HepG2 (cell line): Measurements from ENCODE around the gene MFSD11. TPM values are rescaled to one million over a fixed set of nuclear protein-coding genes. Genes with fewer than 3 reads are reported as not detected.

Experiments
- ATAC-seq: fragments of 200-7000 bp; cut with Tn5 transposase; 3 replicates; pipeline ENCODE4 v1.9.1; 2020; ENCODE audit warnings: mild to moderate bottlenecking, moderate library complexity
- BruUV-seq: library from RNA; stranded (reverse); fragments of 400-500 nt; replicated peaks from 2 replicates; lab custom pipeline; 2021; lab: Mats Ljungman, UMichigan
- CTCF ChIA-PET: fragments of 300-600 bp; formaldehyde crosslinking; extraction: SDS; loops from one replicate; lab custom pipeline; 2021; ENCODE audit warnings: low total read pairs, inconsistent platforms, low intra/inter-chr PET ratio; lab: Yijun Ruan, JAX
- POLR2A ChIA-PET: fragments of 350-600 bp; sonication (Branson Sonifier 250); formaldehyde crosslinking; loops from one replicate; lab custom pipeline; 2020; ENCODE audit warnings: antibody characterized with exemption, inconsistent platforms; lab: Yijun Ruan, JAX
- DNase-seq: peaks from one replicate; pipeline ENCODE4 v3.0.0-alpha.2; 2015; ENCODE audit warnings: low spot score
- FAIRE-seq: peaks from 3 replicates; lab custom pipeline; 2011; peaks lifted over from hg19 to GRCh38; lab: Jason Lieb, UNC
- H2AFZ ChIP-seq: one replicate; pipeline ENCODE4 v1.6.1; 2011; ENCODE audit warnings: low read length, inconsistent platforms
- H3K27ac ChIP-seq: fragments of 300-600 bp; 3 replicates; pipeline ENCODE4 v1.8.0; 2011; ENCODE audit warnings: mixed run types, mild to moderate bottlenecking, mixed read lengths, low read length, inconsistent platforms; ENCODE audit not compliant: insufficient read depth; ENCODE audit errors: extremely low read length
- H3K27me3 ChIP-seq, 2 experiments: fragments of 200-600 bp in 1 of 2; 2 replicates in 1 of 2; 3 replicates in 1 of 2; pipeline versions ENCODE4 v1.6.0 to v1.8.0; 2011; ENCODE audit warnings: low read length in 2 of 2, mild to moderate bottlenecking in 2 of 2, moderate library complexity in 2 of 2, inconsistent platforms in 1 of 2; ENCODE audit not compliant: insufficient read depth in 2 of 2, control insufficient read depth in 1 of 2
- H3K36me3 ChIP-seq, 2 experiments: fragments of 200-600 bp in 1 of 2; replicated peaks in 1 of 2; 2 replicates in 1 of 2; 3 replicates in 1 of 2; pipeline versions ENCODE4 v1.5.1 to v1.8.0; 2011; ENCODE audit warnings: low read length in 2 of 2, inconsistent platforms in 1 of 2; ENCODE audit not compliant: insufficient read depth in 2 of 2, control insufficient read depth in 1 of 2
- H3K4me1 ChIP-seq: 2 replicates; pipeline ENCODE4 v1.5.1; 2012; ENCODE audit warnings: low read length, inconsistent platforms; ENCODE audit not compliant: insufficient read depth
- H3K4me2 ChIP-seq: 2 replicates; pipeline ENCODE4 v1.6.0; 2011; ENCODE audit warnings: low read depth, low read length, inconsistent platforms
- H3K4me3 ChIP-seq, 3 experiments: fragments of 200-600 bp in 1 of 3; sonication (generic), shearing (Covaris generic) in 1 of 3; replicated peaks in 1 of 3; 2 replicates each; pipeline ENCODE4 v1.5.1; 2011 to 2016; ENCODE audit warnings: low read length in 3 of 3, inconsistent platforms in 2 of 3, low read depth in 2 of 3, mild to moderate bottlenecking in 2 of 3, control low read depth in 1 of 3, mixed read lengths in 1 of 3; ENCODE audit not compliant: insufficient read depth in 1 of 3
- H3K79me2 ChIP-seq: one replicate; pipeline ENCODE4 v1.6.1; 2011; ENCODE audit warnings: low read length, inconsistent platforms; ENCODE audit not compliant: insufficient read depth
- H3K9ac ChIP-seq: 2 replicates; pipeline ENCODE4 v1.6.0; 2011; ENCODE audit warnings: mild to moderate bottlenecking, low read depth, low read length, inconsistent platforms; ENCODE audit not compliant: insufficient read depth
- H3K9me3 ChIP-seq: 2 replicates; pipeline ENCODE4 v1.5.1; 2012; ENCODE audit warnings: mild to moderate bottlenecking, low read length
- H4K20me1 ChIP-seq: 2 replicates; pipeline ENCODE4 v1.6.0; 2011; ENCODE audit warnings: inconsistent platforms, mild to moderate bottlenecking, low read length, moderate library complexity; ENCODE audit not compliant: insufficient read depth
- ATF1 ChIP-seq: IDR thresholded peaks from 2 replicates; pipeline ENCODE4 v1.6.1; 2016; ENCODE audit warnings: mild to moderate bottlenecking, control low read depth
- CBX1 ChIP-seq: IDR thresholded peaks from one replicate; pipeline ENCODE4 v1.6.1; 2016; ENCODE audit warnings: antibody characterized with exemption, low read depth
- ETV5 ChIP-seq: IDR thresholded peaks from 2 replicates; pipeline ENCODE4 v1.6.1; 2018; ENCODE audit warnings: missing biosample characterization, missing genetic modification reagents, inconsistent platforms, borderline replicate concordance
- FOXC1 ChIP-seq: sonication (generic); formaldehyde crosslinking; IDR thresholded peaks from 2 replicates; pipeline ENCODE4 v1.8.0; 2022; ENCODE audit warnings: mild to moderate bottlenecking, missing genetic modification reagents, borderline replicate concordance
- HDAC2 ChIP-seq: sonication (generic); formaldehyde crosslinking; IDR thresholded peaks from 2 replicates; pipeline ENCODE4 v1.4.0; 2020; ENCODE audit warnings: missing genetic modification reagents
- HINFP ChIP-seq: sonication (generic); formaldehyde crosslinking; IDR thresholded peaks from 2 replicates; pipeline ENCODE4 v1.4.0; 2020; ENCODE audit warnings: low read depth, mild to moderate bottlenecking, missing genetic modification reagents
- KDM1A ChIP-seq: IDR thresholded peaks from 2 replicates; pipeline ENCODE4 v1.6.1; 2016; ENCODE audit warnings: missing compliant biosample characterization
- MAF1 ChIP-seq: sonication (generic); formaldehyde crosslinking; IDR thresholded peaks from 2 replicates; pipeline ENCODE4 v1.5.0; 2020; ENCODE audit warnings: missing genetic modification reagents, borderline replicate concordance
- MIER3 ChIP-seq: IDR thresholded peaks from 2 replicates; pipeline ENCODE4 v1.6.1; 2016; ENCODE audit warnings: missing compliant biosample characterization, borderline replicate concordance
- NCOR1 ChIP-seq: fragments of 200-600 bp; sonication (generic); IDR thresholded peaks from 2 replicates; pipeline ENCODE4 v1.7.0; 2017; ENCODE audit warnings: antibody characterized with exemption, low read length, borderline replicate concordance
- NKX3-1 ChIP-seq: sonication (generic); formaldehyde crosslinking; IDR thresholded peaks from 2 replicates; pipeline ENCODE4 v1.5.0; 2020; ENCODE audit warnings: missing genetic modification reagents
- SNAPC2 ChIP-seq: sonication (generic); formaldehyde crosslinking; IDR thresholded peaks from 2 replicates; pipeline ENCODE4 v1.8.1; 2022; ENCODE audit warnings: mild to moderate bottlenecking, missing genetic modification reagents
- TCF7 ChIP-seq: sonication (generic); IDR thresholded peaks from 2 replicates; pipeline ENCODE4 v1.6.1; 2016; ENCODE audit warnings: antibody characterized with exemption, low read depth
- ZBTB42 ChIP-seq: sonication (generic); formaldehyde crosslinking; IDR thresholded peaks from 2 replicates; pipeline ENCODE4 v1.5.0; 2020; ENCODE audit warnings: mild to moderate bottlenecking, missing genetic modification reagents
- ZNF101 ChIP-seq: sonication (generic); formaldehyde crosslinking; IDR thresholded peaks from 2 replicates; pipeline ENCODE4 v1.4.0; 2020; ENCODE audit warnings: mild to moderate bottlenecking, low read depth, missing genetic modification reagents, borderline replicate concordance
- ZNF530 ChIP-seq: sonication (generic); formaldehyde crosslinking; IDR thresholded peaks from 2 replicates; pipeline ENCODE4 v1.5.0; 2020; ENCODE audit warnings: low read depth, mild to moderate bottlenecking, missing genetic modification reagents
- ZNF619 ChIP-seq: sonication (generic); formaldehyde crosslinking; IDR thresholded peaks from 2 replicates; pipeline ENCODE4 v1.4.0; 2020; ENCODE audit warnings: mild to moderate bottlenecking, missing genetic modification reagents
- ZNF709 ChIP-seq: sonication (generic); formaldehyde crosslinking; IDR thresholded peaks from 2 replicates; pipeline ENCODE4 v1.5.0; 2020; ENCODE audit warnings: mild to moderate bottlenecking, missing genetic modification reagents
- ZNF891 ChIP-seq: sonication (generic); formaldehyde crosslinking; IDR thresholded peaks from 2 replicates; pipeline ENCODE4 v1.5.0; 2020; ENCODE audit warnings: mild to moderate bottlenecking, missing genetic modification reagents
- ZSCAN12 ChIP-seq: sonication (generic); formaldehyde crosslinking; IDR thresholded peaks from 2 replicates; pipeline ENCODE4 v1.9.0; 2021; ENCODE audit warnings: mild to moderate bottlenecking, missing genetic modification reagents
- ZSCAN20 ChIP-seq: sonication (generic); formaldehyde crosslinking; IDR thresholded peaks from 2 replicates; pipeline ENCODE4 v1.4.0; 2020; ENCODE audit warnings: missing genetic modification reagents, mild to moderate bottlenecking, borderline replicate concordance
- WGBS: methylation state at CpG from one replicate; pipeline ENCODE4 v1.1.6; 2017; ENCODE audit warnings: low lambda C conversion rate; 5-methylcytosine and 5-hydroxymethylcytosine counted together
- in situ Hi-C: cut with HindIII; loops from 2 replicates; pipeline ENCODE4 v1.10.0; 2017; ENCODE audit warnings: low pct_unique_long_range_greater_than_20kb; ENCODE audit not compliant: extremely low pct_ligation_motif_present
- intact Hi-C: fragments of 100-400 bp; cut with micrococcal nuclease; formaldehyde crosslinking; loops from one replicate; pipeline ENCODE4 v1.10.0; 2022; ENCODE audit not compliant: unreplicated experiment
- polyA plus RNA-seq, 8 experiments: library from polyadenylated mRNA; depleted of rRNA in 3 of 8; stranded (reverse) in 7 of 8; unstranded in 1 of 8; fragments of >200 nt; fragmentation: Illumina TruSeq in 4 of 8; extraction: Trizol in 4 of 8; gene quantifications; 2 replicates each; pipeline versions ENCODE4 v1.2.1 to v1.2.3, GENCODE V29; 2011 to 2016; ENCODE audit warnings: low read depth in 4 of 8, missing spikeins in 1 of 8, mixed read lengths in 1 of 8; ENCODE audit not compliant: insufficient read depth in 1 of 8
- total RNA-seq, 5 experiments: library from RNA; depleted of rRNA; stranded (reverse); fragments of >200 nt; fragmentation: Illumina TruSeq; extraction: Trizol; gene quantifications; 2 replicates each; pipeline ENCODE4 v1.2.3, GENCODE V29; 2016; ENCODE audit warnings: low read depth in 1 of 5
- TF ChIP-seq, protein P1 (sequence below): sonication (generic); formaldehyde crosslinking; IDR thresholded peaks from 2 replicates; pipeline ENCODE4 v1.5.0; 2020; ENCODE audit warnings: missing genetic modification reagents, mild to moderate bottlenecking, borderline replicate concordance

Gene MFSD11
- total and polyA plus RNA-seq, 2 of the 13 experiments (the other 11 are each of a cell fraction or from before 2014, with no cell fraction given) = 26.1 to 36.3 TPM

- peak; percentile 57; the same call in 1 of the 2 replicates for TF ChIP-seq HINFP (CRISPR knock-in tag)
- TF ChIP-seq HDAC2 = peak; percentile 65
- TF ChIP-seq ZNF101 (CRISPR knock-in tag) = no peak
- TF ChIP-seq NCOR1 = peak; percentile 69; the same call in 1 of the 2 replicates
- 0 out of 2 replicates have a peak, but pooled peaks have one; percentile 26 for TF ChIP-seq MAF1 (CRISPR knock-in tag)
Observed at GRCh38 chr17:76700617-76701470, 37.1 kb upstream of the MFSD11 start (continued).

DNA sequence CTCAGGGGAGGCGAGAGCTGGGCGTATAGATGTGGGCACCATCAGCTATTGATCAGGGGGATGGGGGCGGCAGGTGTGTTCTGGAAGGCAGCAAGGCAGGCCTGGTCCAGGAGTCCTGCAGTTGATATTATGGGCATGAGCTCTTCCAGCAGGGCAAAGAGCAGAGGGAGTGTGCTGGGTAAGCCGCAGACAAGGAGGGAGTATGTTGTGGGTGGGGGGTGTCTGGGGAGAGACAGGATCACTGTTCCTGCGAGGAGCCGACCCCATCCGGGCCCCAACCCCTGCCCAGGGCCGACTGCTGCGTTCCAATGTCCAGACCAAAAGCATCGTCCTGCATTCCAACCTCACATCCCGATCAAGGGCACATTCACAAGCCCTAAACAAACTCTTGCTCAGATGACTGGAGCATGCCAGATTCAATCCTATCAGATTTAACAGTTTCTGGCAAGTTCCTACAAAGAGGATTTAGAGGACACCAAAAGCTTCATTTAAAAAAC, 36.4 kb upstream of the MFSD11 start:
- peaks cover 67% of the 10 kb centered on the region for H3K4me1 ChIP-seq
- no peaks in the 10 kb centered on the region for H3K9me3 ChIP-seq
- ATAC-seq (peak; percentile 68), FAIRE-seq (peak; percentile 94), DNase-seq (peak; percentile 80)
- peak overlapping the region; percentile 56 to 75 (median 62) for H3K4me3 ChIP-seq
- H4K20me1 ChIP-seq = peaks cover 3% of the 10 kb centered on the region; the same call in 1 of the 2 replicates
- POLR2A ChIA-PET = interaction anchor here (0.6 to 3.5 kb wide), 9 partner anchors 9 to 301 kb away, joined by 3 to 25 read pairs (median 4); partner anchors contain the start of genes JMJD6, MFSD11, MXRA7 and SRSF2
- H3K36me3 ChIP-seq = no peaks in the 10 kb centered on the region
- no TSS peak for BruUV-seq
- peak overlapping the region; percentile 94 for H3K4me2 ChIP-seq
- intact Hi-C loops = loop anchor here (10.0 kb wide), 1 partner anchor 147 kb away; no protein-coding TSS in a partner anchor
- no peak overlapping the region for H2AFZ ChIP-seq
- CTCF ChIA-PET = no interaction called here
- 5% methylated on average over 11 of the region's 11 CpGs for WGBS
- H3K27me3 ChIP-seq = no peaks in the 10 kb centered on the region
- H3K9ac ChIP-seq = peak overlapping the region; percentile 64
- H3K79me2 ChIP-seq = peaks cover 25% of the 10 kb centered on the region
- in situ Hi-C loops = no loop called here
- H3K27ac ChIP-seq = peak overlapping the region; percentile 71
- no peak for TF ChIP-seq MIER3 (CRISPR knock-in tag)
- no peak for TF ChIP-seq ZNF891
- TF ChIP-seq ZNF619 (CRISPR knock-in tag) = no peak
- TF ChIP-seq ATF1 (CRISPR knock-in tag) = no peak
- no peak for TF ChIP-seq ZSCAN20 (CRISPR knock-in tag)
- no peak for TF ChIP-seq FOXC1 (CRISPR knock-in tag)
- TF ChIP-seq ZSCAN12 (CRISPR knock-in tag) = no peak
- TF ChIP-seq ZBTB42 (CRISPR knock-in tag) = no peak
- no peak for TF ChIP-seq CBX1
- 0 out of 2 replicates have a peak, but pooled peaks have one; percentile 35 for TF ChIP-seq ZNF709 (CRISPR knock-in tag)
- peak; percentile 67; the same call in 1 of the 2 replicates for TF ChIP-seq KDM1A (CRISPR knock-in tag)
- TF ChIP-seq, protein P1, sequence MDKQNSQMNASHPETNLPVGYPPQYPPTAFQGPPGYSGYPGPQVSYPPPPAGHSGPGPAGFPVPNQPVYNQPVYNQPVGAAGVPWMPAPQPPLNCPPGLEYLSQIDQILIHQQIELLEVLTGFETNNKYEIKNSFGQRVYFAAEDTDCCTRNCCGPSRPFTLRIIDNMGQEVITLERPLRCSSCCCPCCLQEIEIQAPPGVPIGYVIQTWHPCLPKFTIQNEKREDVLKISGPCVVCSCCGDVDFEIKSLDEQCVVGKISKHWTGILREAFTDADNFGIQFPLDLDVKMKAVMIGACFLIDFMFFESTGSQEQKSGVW = no peak
- TF ChIP-seq NKX3-1 (CRISPR knock-in tag) = no peak
- TF ChIP-seq TCF7 = no peak
- TF ChIP-seq ETV5 (CRISPR knock-in tag) = peak; percentile 53; the same call in 1 of the 2 replicates
- TF ChIP-seq SNAPC2 (CRISPR knock-in tag) = peak; percentile 77; the same call in 1 of the 2 replicates
- TF ChIP-seq ZNF530 (CRISPR knock-in tag) = no peak
